ENCODE results near the gene HSPB3. TPM values are rescaled to one million over a fixed set of nuclear protein-coding genes. Genes with fewer than 3 reads are reported as not detected.
"Not testable (repeated sequence)": the region's sequence is repeated elsewhere in the genome, so short reads cannot be mapped to it uniquely, and the experiment has no call there.

Gene HSPB3, protein sequence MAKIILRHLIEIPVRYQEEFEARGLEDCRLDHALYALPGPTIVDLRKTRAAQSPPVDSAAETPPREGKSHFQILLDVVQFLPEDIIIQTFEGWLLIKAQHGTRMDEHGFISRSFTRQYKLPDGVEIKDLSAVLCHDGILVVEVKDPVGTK
- 1 to 10 TPM in 1 of 2 donors, not detected in 1; 1.5 TPM for total RNA-seq
- 1 to 10 TPM; 1.1 to 1.5 TPM for polyA plus RNA-seq
- long read RNA-seq, donor 1, partial matches to known transcripts: 0 of 1 reads
- long read RNA-seq, donor 1, other reads (novel, unspliced or antisense): 0 of 1 reads
- long read RNA-seq, donor 2: 0 reads

DNA sequence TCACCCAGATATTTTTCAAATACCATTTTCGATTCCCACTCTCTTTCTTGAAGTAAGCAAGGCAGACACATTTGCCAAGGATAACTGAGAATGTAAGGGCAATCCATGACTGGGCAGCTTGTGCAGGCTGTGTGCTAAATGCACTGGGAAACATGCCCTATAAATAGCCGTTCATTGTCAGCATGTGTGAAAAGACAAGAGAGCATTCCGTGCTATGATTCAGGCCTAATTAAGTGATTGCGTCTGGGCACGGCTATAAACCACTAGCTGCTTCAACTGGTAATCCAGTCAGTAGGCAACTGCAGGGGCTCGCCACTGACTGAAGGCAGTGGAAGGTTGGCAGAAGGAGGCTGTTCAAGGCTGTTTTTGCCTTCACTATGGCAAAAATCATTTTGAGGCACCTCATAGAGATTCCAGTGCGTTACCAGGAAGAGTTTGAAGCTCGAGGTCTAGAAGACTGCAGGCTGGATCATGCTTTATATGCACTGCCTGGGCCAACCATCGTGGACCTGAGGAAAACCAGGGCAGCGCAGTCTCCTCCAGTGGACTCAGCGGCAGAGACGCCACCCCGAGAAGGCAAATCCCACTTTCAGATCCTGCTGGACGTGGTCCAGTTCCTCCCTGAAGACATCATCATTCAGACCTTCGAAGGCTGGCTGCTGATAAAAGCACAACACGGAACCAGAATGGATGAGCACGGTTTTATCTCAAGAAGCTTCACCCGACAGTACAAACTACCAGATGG lies at the start of gene HSPB3:
HSPB3 (plus strand) TSS at position 287 of the 745 bp plus-strand sequence; CDS start at position 378, 91 bp downstream.
- intact Hi-C loops (cut with DNase I): no loop called here
- 48 to 52% methylated on average over 18 of the region's 18 CpGs for WGBS, 2 donors
- peak; percentile 53 for ATAC-seq (ENCODE audit: low FRiP score)

DNA sequence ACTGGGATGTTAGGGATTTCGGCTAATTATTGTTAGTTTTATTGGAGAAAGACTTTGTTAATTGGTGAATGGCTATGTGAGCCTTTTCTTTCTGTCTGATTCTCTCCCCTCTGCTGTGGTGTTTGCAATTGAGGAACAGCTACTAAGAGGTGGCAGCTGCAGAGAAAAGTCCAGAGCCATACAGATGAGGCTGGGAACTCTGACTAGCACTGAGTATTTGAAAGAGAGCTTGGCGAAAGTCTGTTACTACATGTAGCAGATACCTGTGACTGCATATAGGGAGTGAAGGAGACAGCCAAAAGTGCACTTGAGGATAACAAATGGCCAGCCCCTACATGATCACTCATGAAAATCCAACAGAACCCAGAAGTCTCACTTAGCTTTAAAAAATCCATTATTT lies 44.3 kb upstream of the HSPB3 start:
- Histone ChIP-seq H3K4me3 (ENCODE audit: low read length in 2 of 2) (no peak overlapping the region), H3K9me3 (ENCODE audit: control insufficient read depth, low read length) (no peaks in the 10 kb centered on the region), H3K36me3 (ENCODE audit: control insufficient read depth in 1 of 2, insufficient read depth in 2 of 2, low read length in 1 of 2) (no peaks in the 10 kb centered on the region), H3K27me3 (ENCODE audit: control insufficient read depth in 1 of 2, insufficient read depth in 2 of 2, low read length in 1 of 2) (no peaks in the 10 kb centered on the region), H3K27ac (ENCODE audit: low read depth in 1 of 2, low read length in 2 of 2) (no peak overlapping the region), H3K4me1 (ENCODE audit: control insufficient read depth in 1 of 2, insufficient read depth in 2 of 2, low read length in 2 of 2) (no peaks in the 10 kb centered on the region)
- no peak for ATAC-seq (ENCODE audit: low FRiP score)
- intact Hi-C loops (cut with DNase I): loop anchor here in 1 of 2 donors (10.0 kb wide), 1 partner anchor 96 kb away; the partner anchor contains the start of gene ARL15
- DNase-seq: no peak
- 95 to 96% methylated on average over 2 of the region's 2 CpGs for WGBS, 2 donors

More for the DNA sequence above, at the start of gene HSPB3:
- H3K27me3 ChIP-seq (ENCODE audit: control insufficient read depth in 1 of 2, insufficient read depth in 2 of 2, low read length in 1 of 2): no peaks in the 10 kb centered on the region
- H3K36me3 ChIP-seq (ENCODE audit: control insufficient read depth in 1 of 2, insufficient read depth in 2 of 2, low read length in 1 of 2): no peaks in the 10 kb centered on the region
- peak within 1 kb of the TSS in 1 of 2 donors; percentile 2 for H3K27ac ChIP-seq (ENCODE audit: low read depth in 1 of 2, low read length in 2 of 2)
- H3K4me1 ChIP-seq (ENCODE audit: control insufficient read depth in 1 of 2, insufficient read depth in 2 of 2, low read length in 2 of 2): peaks cover 0 to 11% of the 10 kb centered on the region in 2 donors
- no peaks in the 10 kb centered on the region for H3K9me3 ChIP-seq (ENCODE audit: control insufficient read depth, low read length)
- no peak for DNase-seq
- no peak within 1 kb of the TSS for H3K4me3 ChIP-seq (ENCODE audit: low read length in 2 of 2)

DNA sequence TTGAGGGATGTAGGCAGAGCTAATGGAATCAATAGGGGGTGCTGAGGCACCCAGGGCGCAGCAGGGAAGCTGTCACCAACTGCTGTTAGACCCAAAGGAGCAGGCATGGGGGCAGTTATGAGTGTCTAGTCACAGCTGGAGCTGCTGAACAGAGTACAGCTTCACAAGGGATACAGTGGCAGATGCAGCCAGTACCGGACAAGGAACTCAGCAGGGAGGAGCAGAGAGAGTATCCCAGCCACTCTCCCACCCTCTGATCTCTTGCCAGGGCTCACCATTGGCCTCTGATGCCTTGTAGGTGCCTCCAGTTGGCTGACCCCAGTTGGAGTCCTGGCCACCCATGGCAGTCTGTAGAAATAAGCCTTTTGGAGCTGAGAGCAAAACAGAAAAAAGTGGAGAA lies 42.6 kb upstream of the HSPB3 start:
- ATAC-seq (ENCODE audit: low FRiP score) (no peak), DNase-seq (no peak)
- 87 to 97% methylated on average over 2 of the region's 2 CpGs for WGBS, 2 donors
- no peaks in the 10 kb centered on the region for H3K9me3 ChIP-seq (ENCODE audit: control insufficient read depth, low read length)
- no peaks in the 10 kb centered on the region for H3K36me3 ChIP-seq (ENCODE audit: control insufficient read depth in 1 of 2, insufficient read depth in 2 of 2, low read length in 1 of 2)
- no peaks in the 10 kb centered on the region for H3K4me1 ChIP-seq (ENCODE audit: control insufficient read depth in 1 of 2, insufficient read depth in 2 of 2, low read length in 2 of 2)
- no peaks in the 10 kb centered on the region for H3K27me3 ChIP-seq (ENCODE audit: control insufficient read depth in 1 of 2, insufficient read depth in 2 of 2, low read length in 1 of 2)
- no peak overlapping the region for H3K27ac ChIP-seq (ENCODE audit: low read depth in 1 of 2, low read length in 2 of 2)
- no peak overlapping the region for H3K4me3 ChIP-seq (ENCODE audit: low read length in 2 of 2)
- intact Hi-C loops (cut with DNase I): loop anchor here in 1 of 2 donors (10.0 kb wide), 1 partner anchor 98 kb away; the partner anchor contains the start of gene ARL15

DNA sequence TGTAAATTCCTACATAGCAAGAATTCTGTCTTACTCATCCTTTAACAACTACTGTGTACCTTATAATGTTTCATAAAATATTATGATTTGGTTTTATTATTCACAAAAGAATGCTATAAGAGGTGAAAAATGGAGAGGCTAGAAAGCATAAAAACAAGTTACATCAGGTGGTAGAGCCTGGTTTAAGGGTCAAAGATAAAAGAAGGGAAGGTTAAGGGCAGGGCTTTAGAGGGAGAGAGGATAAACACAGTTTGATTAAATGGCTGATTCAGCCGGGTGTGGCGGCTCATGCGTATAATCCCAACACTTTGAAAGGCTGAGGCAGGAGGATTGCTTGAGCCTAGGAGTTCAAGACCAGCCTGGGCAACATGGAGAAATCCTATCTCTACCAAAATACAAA lies 40.4 kb upstream of the HSPB3 start:
- Histone ChIP-seq H3K36me3 (ENCODE audit: control insufficient read depth in 1 of 2, insufficient read depth in 2 of 2, low read length in 1 of 2) (no peaks in the 10 kb centered on the region), H3K27me3 (ENCODE audit: control insufficient read depth in 1 of 2, insufficient read depth in 2 of 2, low read length in 1 of 2) (no peaks in the 10 kb centered on the region), H3K27ac (ENCODE audit: low read depth in 1 of 2, low read length in 2 of 2) (no peak overlapping the region), H3K4me1 (ENCODE audit: control insufficient read depth in 1 of 2, insufficient read depth in 2 of 2, low read length in 2 of 2) (no peaks in the 10 kb centered on the region), H3K4me3 (ENCODE audit: low read length in 2 of 2) (no peak overlapping the region), H3K9me3 (ENCODE audit: control insufficient read depth, low read length) (no peaks in the 10 kb centered on the region)
- intact Hi-C loops (cut with DNase I): loop anchor here (5.0 to 10.0 kb wide), 2 partner anchors 100 to 158 kb away; partner anchors contain the start of gene ARL15 (in 1 of the 2)
- DNase-seq (no peak), ATAC-seq (ENCODE audit: low FRiP score) (no peak)
- 92 to 94% methylated on average over 3 of the region's 3 CpGs for whole genome bisulfite sequencing, 2 donors

DNA sequence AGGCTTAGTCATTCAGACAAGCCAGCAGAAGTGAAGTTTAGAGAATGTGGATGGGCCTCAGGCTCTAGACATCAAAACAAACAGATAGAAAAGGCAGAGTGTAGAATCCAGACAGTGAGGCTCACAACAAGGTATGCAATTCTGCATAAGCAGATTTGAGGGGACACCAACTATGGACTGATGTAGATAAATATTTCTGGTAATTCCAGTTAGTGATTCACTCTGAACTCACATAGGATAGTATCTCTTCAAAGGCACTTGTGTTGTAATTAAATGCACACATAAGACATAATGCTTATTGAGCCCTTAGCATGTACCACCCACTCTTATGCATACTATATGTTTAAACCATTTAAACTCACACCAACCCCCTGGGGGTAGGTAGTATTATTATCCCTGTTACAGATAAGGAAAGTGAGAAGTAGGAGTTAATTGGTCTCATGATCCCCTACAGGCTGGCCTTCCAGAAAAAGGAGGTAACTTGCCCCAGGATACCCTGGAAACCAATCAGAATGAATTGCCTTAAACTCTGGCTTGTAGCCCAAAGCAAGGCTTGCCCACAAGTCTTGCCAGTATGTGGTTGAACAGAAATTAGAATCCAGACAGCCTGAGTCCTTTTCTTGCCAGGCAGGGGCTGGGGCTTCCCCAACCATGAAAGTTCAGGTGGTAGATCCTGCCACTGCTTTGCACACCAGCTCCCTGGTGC lies 39.5 kb upstream of the HSPB3 start:
- Histone ChIP-seq H3K9me3 (ENCODE audit: control insufficient read depth, low read length) (no peaks in the 10 kb centered on the region), H3K4me1 (ENCODE audit: control insufficient read depth in 1 of 2, insufficient read depth in 2 of 2, low read length in 2 of 2) (no peaks in the 10 kb centered on the region), H3K27me3 (ENCODE audit: control insufficient read depth in 1 of 2, insufficient read depth in 2 of 2, low read length in 1 of 2) (no peaks in the 10 kb centered on the region), H3K36me3 (ENCODE audit: control insufficient read depth in 1 of 2, insufficient read depth in 2 of 2, low read length in 1 of 2) (no peaks in the 10 kb centered on the region), H3K4me3 (ENCODE audit: low read length in 2 of 2) (no peak overlapping the region), H3K27ac (ENCODE audit: low read depth in 1 of 2, low read length in 2 of 2) (no peak overlapping the region)
- intact Hi-C loops (cut with DNase I): loop anchor here (5.0 to 10.0 kb wide), 2 partner anchors 101 to 159 kb away; partner anchors contain the start of gene ARL15 (in 1 of the 2)
- DNase-seq (no peak), ATAC-seq (ENCODE audit: low FRiP score) (no peak)

DNA sequence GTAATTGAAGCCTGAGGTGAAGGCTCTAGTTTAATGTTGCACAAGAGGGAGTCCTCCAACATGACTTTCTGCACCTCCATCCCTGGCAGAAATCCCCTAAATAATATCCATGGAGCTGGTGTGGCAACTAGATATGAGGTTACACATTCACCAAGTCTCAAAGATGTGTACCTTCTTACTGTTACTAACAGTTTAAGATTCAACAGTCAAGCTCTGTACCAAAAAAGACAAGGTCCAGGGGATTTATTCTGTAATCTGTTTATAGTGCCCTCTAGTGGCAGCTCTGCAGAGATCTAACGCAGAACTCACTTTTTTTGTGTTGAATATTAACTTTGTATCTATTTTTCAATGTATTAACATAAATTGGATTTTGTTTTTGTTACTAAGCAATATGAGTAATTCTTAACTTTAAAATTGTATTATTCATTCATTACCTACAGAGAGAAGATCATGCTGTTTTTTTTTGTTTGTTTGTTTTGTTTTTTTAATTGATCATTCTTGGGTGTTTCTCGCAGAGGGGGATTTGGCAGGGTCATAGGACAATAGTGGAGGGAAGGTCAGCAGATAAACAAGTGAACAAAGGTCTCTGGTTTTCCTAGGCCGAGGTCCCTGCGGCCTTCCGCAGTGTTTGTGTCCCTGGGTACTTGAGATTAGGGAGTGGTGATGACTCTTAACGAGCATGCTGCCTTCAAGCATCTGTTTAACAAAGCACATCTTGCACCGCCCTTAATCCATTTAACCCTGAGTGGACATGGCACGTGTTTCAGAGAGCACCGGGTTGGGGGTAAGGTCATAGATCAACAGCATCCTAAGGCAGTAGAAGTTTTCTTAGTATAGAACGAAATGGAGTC lies 35.7 kb upstream of the HSPB3 start:
- ATAC-seq (ENCODE audit: low FRiP score); DNase-seq; H3K4me3 ChIP-seq (ENCODE audit: low read length in 2 of 2); H3K27ac ChIP-seq (ENCODE audit: low read depth in 1 of 2, low read length in 2 of 2); H3K36me3 ChIP-seq (ENCODE audit: control insufficient read depth in 1 of 2, insufficient read depth in 2 of 2, low read length in 1 of 2); H3K4me1 ChIP-seq (ENCODE audit: control insufficient read depth in 1 of 2, insufficient read depth in 2 of 2, low read length in 2 of 2); H3K27me3 ChIP-seq (ENCODE audit: control insufficient read depth in 1 of 2, insufficient read depth in 2 of 2, low read length in 1 of 2); H3K9me3 ChIP-seq (ENCODE audit: control insufficient read depth, low read length): not testable (repeated sequence)
- intact Hi-C loops (cut with DNase I): loop anchor here (5.0 to 10.0 kb wide), 3 partner anchors 105 to 167 kb away; partner anchors contain the start of gene ARL15 (in 1 of the 2)
- 64 to 69% methylated on average over 10 of the region's 10 CpGs for WGBS, 2 donors

DNA sequence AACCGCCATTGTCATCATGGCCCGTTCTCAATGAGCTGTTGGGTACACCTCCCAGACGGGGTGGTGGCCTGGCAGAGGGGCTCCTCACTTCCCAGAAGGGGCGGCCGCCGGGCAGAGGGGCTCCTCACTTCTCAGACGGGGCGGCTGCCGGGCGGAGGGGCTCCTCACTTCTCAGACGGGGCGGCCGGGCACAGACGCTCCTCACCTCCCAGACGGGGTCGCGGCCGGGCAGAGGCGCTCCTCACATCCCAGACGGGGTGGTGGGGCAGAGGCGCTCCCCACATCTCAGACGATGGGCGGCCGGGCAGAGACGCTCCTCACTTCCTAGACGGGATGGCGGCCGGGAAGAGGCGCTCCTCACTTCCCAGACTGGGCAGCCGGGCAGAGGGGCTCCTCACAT lies 35.0 kb upstream of the HSPB3 start:
- H3K9me3 ChIP-seq (ENCODE audit: control insufficient read depth, low read length); H3K27me3 ChIP-seq (ENCODE audit: control insufficient read depth in 1 of 2, insufficient read depth in 2 of 2, low read length in 1 of 2); H3K4me1 ChIP-seq (ENCODE audit: control insufficient read depth in 1 of 2, insufficient read depth in 2 of 2, low read length in 2 of 2); H3K4me3 ChIP-seq (ENCODE audit: low read length in 2 of 2); DNase-seq; ATAC-seq (ENCODE audit: low FRiP score); H3K36me3 ChIP-seq (ENCODE audit: control insufficient read depth in 1 of 2, insufficient read depth in 2 of 2, low read length in 1 of 2); H3K27ac ChIP-seq (ENCODE audit: low read depth in 1 of 2, low read length in 2 of 2): not testable (repeated sequence)
- intact Hi-C loops (cut with DNase I): loop anchor here in 1 of 2 donors (5.0 kb wide), 1 partner anchor 168 kb away; no protein-coding TSS in a partner anchor
- 87 to 94% methylated on average over 14 to 21 of the region's 30 CpGs for WGBS, 2 donors

DNA sequence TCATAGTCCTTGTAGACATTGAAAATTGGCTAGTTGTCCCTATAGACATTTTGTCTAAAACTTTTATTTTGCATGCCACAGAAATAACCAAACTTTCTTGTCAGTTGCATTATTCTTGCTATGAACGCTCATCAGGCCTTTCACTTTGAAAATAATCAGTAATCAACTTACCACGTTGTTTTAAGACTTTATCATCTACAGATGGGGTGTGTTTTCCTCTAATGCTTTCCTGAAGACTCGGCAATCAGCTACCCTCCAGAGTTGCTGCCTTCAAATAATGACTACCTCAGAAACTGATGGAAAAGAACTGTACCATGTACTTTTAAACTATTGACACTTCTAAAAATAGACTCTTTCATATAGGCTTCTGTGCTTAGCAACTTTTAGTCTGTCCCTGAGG lies 33.5 kb upstream of the HSPB3 start:
- intact Hi-C loops (cut with DNase I): loop anchor here in 1 of 2 donors (5.0 kb wide), 1 partner anchor 170 kb away; no protein-coding TSS in a partner anchor
- ATAC-seq (ENCODE audit: low FRiP score): no peak
- no peak for DNase-seq
- Histone ChIP-seq H3K36me3 (ENCODE audit: control insufficient read depth in 1 of 2, insufficient read depth in 2 of 2, low read length in 1 of 2) (no peaks in the 10 kb centered on the region), H3K27me3 (ENCODE audit: control insufficient read depth in 1 of 2, insufficient read depth in 2 of 2, low read length in 1 of 2) (no peaks in the 10 kb centered on the region), H3K9me3 (ENCODE audit: control insufficient read depth, low read length) (no peaks in the 10 kb centered on the region), H3K4me1 (ENCODE audit: control insufficient read depth in 1 of 2, insufficient read depth in 2 of 2, low read length in 2 of 2) (no peaks in the 10 kb centered on the region), H3K4me3 (ENCODE audit: low read length in 2 of 2) (no peak overlapping the region), H3K27ac (ENCODE audit: low read depth in 1 of 2, low read length in 2 of 2) (no peak overlapping the region)
- WGBS, 2 donors: 68 to 75% methylated on average over 3 of the region's 3 CpGs

Measured in aorta (tissue), 5 donors.